ENCODE results near the gene PGAM1.
A peak's percentile ranks its signal among the peaks of the same experiment; 100 is the strongest.

The PGAM1 gene

DNA sequence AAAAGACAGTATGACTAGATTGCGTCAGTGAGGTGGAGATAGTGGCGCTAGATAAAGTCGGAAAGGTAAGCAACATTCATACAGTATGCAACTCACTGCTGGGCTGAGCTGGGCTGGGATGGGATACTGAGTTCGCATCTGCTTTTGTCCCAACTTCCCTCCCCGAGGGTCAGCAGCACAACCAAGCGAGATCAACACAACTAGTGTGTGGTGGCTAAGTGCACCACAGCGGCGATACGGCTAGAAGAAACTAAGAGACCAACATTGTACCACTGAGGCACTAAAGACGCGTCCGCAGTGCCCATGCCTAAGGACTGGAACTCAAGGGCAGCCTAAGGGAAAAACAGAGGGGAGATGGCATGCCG, 19.3 kb downstream of the PGAM1 start:
- DNase-seq (ENCODE audit: low spot score) (no peak), ATAC-seq (ENCODE audit: low read depth) (no peak)
- Histone ChIP-seq H3K27me3 (ENCODE audit: insufficient read depth, poor library complexity, severe bottlenecking) (no peaks in the 10 kb centered on the region), H3K27ac (ENCODE audit: poor library complexity, severe bottlenecking) (peak overlapping the region; percentile 32), H3K36me3 (ENCODE audit: low read depth) (peaks cover 37% of the 10 kb centered on the region), H3K4me1 (ENCODE audit: insufficient read depth, poor library complexity, severe bottlenecking) (peaks cover 8% of the 10 kb centered on the region), H3K9me3 (ENCODE audit: severe bottlenecking) (no peaks in the 10 kb centered on the region), H3K4me3 (ENCODE audit: severe bottlenecking) (peak overlapping the region; percentile 59)
- TF ChIP-seq, protein P1, sequence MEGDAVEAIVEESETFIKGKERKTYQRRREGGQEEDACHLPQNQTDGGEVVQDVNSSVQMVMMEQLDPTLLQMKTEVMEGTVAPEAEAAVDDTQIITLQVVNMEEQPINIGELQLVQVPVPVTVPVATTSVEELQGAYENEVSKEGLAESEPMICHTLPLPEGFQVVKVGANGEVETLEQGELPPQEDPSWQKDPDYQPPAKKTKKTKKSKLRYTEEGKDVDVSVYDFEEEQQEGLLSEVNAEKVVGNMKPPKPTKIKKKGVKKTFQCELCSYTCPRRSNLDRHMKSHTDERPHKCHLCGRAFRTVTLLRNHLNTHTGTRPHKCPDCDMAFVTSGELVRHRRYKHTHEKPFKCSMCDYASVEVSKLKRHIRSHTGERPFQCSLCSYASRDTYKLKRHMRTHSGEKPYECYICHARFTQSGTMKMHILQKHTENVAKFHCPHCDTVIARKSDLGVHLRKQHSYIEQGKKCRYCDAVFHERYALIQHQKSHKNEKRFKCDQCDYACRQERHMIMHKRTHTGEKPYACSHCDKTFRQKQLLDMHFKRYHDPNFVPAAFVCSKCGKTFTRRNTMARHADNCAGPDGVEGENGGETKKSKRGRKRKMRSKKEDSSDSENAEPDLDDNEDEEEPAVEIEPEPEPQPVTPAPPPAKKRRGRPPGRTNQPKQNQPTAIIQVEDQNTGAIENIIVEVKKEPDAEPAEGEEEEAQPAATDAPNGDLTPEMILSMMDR (IDR thresholded peaks at IDR 0.05; ENCODE audit: poor library complexity, severe bottlenecking), result no peak

DNA sequence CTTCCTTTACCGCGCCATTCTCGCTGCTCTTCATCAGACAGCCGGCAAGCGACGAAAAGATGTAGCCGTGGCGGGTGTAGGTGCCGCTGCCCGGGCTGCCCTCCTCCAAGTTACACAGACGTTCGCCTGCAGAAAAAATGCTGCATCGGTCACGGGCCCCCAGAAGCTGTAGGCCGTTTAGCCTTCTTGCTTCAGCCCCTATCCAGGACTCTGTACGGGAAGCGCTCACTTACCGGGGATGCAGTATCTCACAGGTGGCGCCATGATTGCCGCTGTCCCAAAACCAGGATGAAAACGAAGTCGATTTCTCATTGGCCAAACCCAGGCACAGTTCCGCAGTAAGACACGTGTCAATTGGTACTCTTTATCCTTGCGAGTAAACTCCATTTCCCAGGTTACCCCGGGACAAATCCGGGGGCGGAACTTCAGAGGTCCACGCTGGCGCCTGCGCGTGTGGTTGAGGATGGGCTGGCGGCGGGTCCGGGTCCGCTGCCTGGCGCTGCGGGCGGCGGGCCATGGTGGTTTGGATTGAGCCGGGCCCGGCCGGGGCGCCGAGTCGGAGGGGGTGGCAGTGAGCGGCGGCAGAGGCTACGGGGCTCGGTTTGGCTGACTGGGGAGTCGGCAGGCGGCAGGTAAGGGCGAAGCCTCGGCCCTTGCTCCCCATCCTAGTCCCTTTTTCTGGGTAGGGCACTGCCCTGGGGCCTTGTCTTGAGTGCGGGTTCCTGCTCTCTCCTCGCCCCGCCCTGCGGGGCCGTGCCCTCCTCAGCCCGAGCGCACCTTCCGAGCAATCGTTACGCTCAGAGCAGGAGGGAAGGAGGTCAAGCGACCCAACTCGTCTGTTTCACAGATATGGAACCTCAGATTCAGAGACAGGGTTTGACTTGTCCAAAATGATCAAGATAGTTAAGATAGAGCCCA, 20.0 kb downstream of the PGAM1 start, which contains the start of the genes EXOSC1 and ZDHHC16:
Gene EXOSC1 (minus strand): TSS at position 285 of the 918 bp plus-strand sequence. CDS start 21 bp downstream, at position 264.
Gene ZDHHC16 (plus strand): TSS at position 454 of the 918 bp plus-strand sequence. CDS start 5,501 bp downstream, outside the sequence.
- DNase-seq (ENCODE audit: low spot score), result peak; percentile 89
- ATAC-seq (ENCODE audit: low read depth), result peak; percentile 97
- peak within 1 kb of the TSS; percentile 32 for H3K27ac ChIP-seq (ENCODE audit: poor library complexity, severe bottlenecking)
- H3K27me3 ChIP-seq (ENCODE audit: insufficient read depth, poor library complexity, severe bottlenecking), result no peaks in the 10 kb centered on the region
- H3K4me1 ChIP-seq (ENCODE audit: insufficient read depth, poor library complexity, severe bottlenecking), result peaks cover 8% of the 10 kb centered on the region
- H3K36me3 ChIP-seq (ENCODE audit: low read depth), result peaks cover 30% of the 10 kb centered on the region
- no peaks in the 10 kb centered on the region for H3K9me3 ChIP-seq (ENCODE audit: severe bottlenecking)
- TF ChIP-seq, protein P1 (IDR thresholded peaks at IDR 0.05; ENCODE audit: poor library complexity, severe bottlenecking), result no peak
- peak within 1 kb of the TSS; percentile 59 for H3K4me3 ChIP-seq (ENCODE audit: severe bottlenecking)

DNA sequence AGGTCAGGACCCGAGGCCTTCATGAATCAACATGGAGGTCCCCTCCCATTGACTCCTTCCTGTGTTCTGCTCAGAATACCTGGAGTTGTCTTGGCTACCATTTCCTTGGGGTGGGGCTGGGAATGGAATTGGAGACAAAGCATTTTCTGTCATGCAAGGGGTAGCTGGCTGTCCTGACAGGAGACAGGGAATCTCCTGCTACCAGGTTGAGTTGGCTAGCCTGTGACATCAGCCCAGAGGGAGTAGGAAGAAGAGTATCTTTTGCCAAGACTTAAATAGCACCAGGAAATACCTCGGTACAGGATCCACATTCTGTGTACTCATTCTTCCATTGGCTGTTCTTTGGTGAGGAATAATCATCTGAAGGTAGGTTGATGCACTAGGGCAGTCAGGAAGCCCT, 24.8 kb downstream of the PGAM1 start:
- TF ChIP-seq, protein P1 (IDR thresholded peaks at IDR 0.05; ENCODE audit: poor library complexity, severe bottlenecking), result no peak
- ATAC-seq (ENCODE audit: low read depth) (no peak), DNase-seq (ENCODE audit: low spot score) (no peak)
- H3K27ac ChIP-seq (ENCODE audit: poor library complexity, severe bottlenecking), result peak overlapping the region; percentile 14
- H3K36me3 ChIP-seq (ENCODE audit: low read depth), result peaks cover 57% of the 10 kb centered on the region
- peaks cover 14% of the 10 kb centered on the region for H3K4me1 ChIP-seq (ENCODE audit: insufficient read depth, poor library complexity, severe bottlenecking)
- no peak overlapping the region for H3K4me3 ChIP-seq (ENCODE audit: severe bottlenecking)
- no peaks in the 10 kb centered on the region for H3K9me3 ChIP-seq (ENCODE audit: severe bottlenecking)
- H3K27me3 ChIP-seq (ENCODE audit: insufficient read depth, poor library complexity, severe bottlenecking), result no peaks in the 10 kb centered on the region

DNA sequence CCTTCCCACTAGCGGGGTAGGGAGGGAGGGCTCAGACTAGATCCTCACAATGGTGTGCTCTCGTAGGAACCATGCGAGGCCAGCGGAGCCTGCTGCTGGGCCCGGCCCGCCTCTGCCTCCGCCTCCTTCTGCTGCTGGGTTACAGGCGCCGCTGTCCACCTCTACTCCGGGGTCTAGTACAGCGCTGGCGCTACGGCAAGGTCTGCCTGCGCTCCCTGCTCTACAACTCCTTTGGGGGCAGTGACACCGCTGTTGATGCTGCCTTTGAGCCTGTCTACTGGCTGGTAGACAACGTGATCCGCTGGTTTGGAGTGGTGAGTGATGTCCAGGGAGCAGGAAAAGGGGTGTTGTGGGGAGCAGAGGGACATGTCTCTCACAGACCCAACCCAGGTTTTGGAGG, 25.6 kb downstream of the PGAM1 start:
- Histone ChIP-seq H3K4me1 (ENCODE audit: insufficient read depth, poor library complexity, severe bottlenecking) (peaks cover 14% of the 10 kb centered on the region), H3K27me3 (ENCODE audit: insufficient read depth, poor library complexity, severe bottlenecking) (no peaks in the 10 kb centered on the region), H3K36me3 (ENCODE audit: low read depth) (peaks cover 65% of the 10 kb centered on the region), H3K27ac (ENCODE audit: poor library complexity, severe bottlenecking) (peak overlapping the region; percentile 14), H3K9me3 (ENCODE audit: severe bottlenecking) (no peaks in the 10 kb centered on the region), H3K4me3 (ENCODE audit: severe bottlenecking) (no peak overlapping the region)
- no peak for ATAC-seq (ENCODE audit: low read depth)
- TF ChIP-seq, protein P1 (IDR thresholded peaks at IDR 0.05; ENCODE audit: poor library complexity, severe bottlenecking), result no peak
- no peak for DNase-seq (ENCODE audit: low spot score)

DNA sequence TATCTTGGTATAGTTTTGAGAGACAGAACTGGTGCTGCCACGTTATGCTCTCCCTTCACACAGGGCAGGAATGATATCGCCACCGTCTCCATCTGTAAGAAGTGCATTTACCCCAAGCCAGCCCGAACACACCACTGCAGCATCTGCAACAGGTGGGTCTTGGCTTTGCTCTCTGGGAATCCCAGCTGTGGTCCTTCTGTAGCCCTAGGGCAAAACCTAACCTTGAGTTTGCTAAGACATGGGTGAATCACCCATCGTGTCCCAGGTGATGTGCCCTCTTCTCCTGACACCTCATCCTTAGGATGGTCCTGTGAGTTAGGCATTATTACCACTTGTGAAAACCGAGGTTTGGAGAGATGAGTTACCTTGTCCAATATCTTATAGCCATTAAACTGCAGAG, 26.4 kb downstream of the PGAM1 start:
- H3K9me3 ChIP-seq (ENCODE audit: severe bottlenecking), result no peaks in the 10 kb centered on the region
- H3K27ac ChIP-seq (ENCODE audit: poor library complexity, severe bottlenecking), result no peak overlapping the region
- peaks cover 68% of the 10 kb centered on the region for H3K36me3 ChIP-seq (ENCODE audit: low read depth)
- ATAC-seq (ENCODE audit: low read depth) (no peak), DNase-seq (ENCODE audit: low spot score) (no peak)
- no peaks in the 10 kb centered on the region for H3K27me3 ChIP-seq (ENCODE audit: insufficient read depth, poor library complexity, severe bottlenecking)
- peaks cover 14% of the 10 kb centered on the region for H3K4me1 ChIP-seq (ENCODE audit: insufficient read depth, poor library complexity, severe bottlenecking)
- TF ChIP-seq, protein P1 (IDR thresholded peaks at IDR 0.05; ENCODE audit: poor library complexity, severe bottlenecking), result no peak
- H3K4me3 ChIP-seq (ENCODE audit: severe bottlenecking), result no peak overlapping the region
